GM12878 (cell line): ENCODE results near the gene C1orf174. TPM values are rescaled to one million over a fixed set of nuclear protein-coding genes. Genes with fewer than 3 reads are reported as not detected.

Experiments used
- ATAC-seq: fragments of 200-7000 bp; cut with Tn5 transposase; 3 replicates; pipeline ENCODE4 v1.9.1; 2020; ENCODE audit warnings: mild to moderate bottlenecking, moderate library complexity
- BruUV-seq: library from RNA; stranded (reverse); fragments of 400-500 nt; replicated peaks from 2 replicates; lab custom pipeline; 2021; lab: Mats Ljungman, UMichigan
- CTCF ChIA-PET: fragments of 300-600 bp; sonication (Branson Sonifier 250); formaldehyde crosslinking; extraction: SDS; loops from one replicate; lab custom pipeline; 2021; ENCODE audit warnings: inconsistent platforms; lab: Yijun Ruan, JAX
- POLR2A ChIA-PET: fragments of 350-600 bp; formaldehyde crosslinking; extraction: SDS; loops from one replicate; lab custom pipeline; 2021; ENCODE audit warnings: inconsistent platforms; lab: Charles Lee
- RAD21 ChIA-PET: fragments of 300-600 bp; sonication (Branson Sonifier 250); formaldehyde crosslinking; loops from one replicate; lab custom pipeline; 2023; ENCODE audit warnings: antibody characterized with exemption; ENCODE audit not compliant: unreplicated experiment; lab: Charles Lee
- SMC1A ChIA-PET: fragments of 300-600 bp; sonication (Branson Sonifier 250); formaldehyde crosslinking; loops from one replicate; lab custom pipeline; 2023; ENCODE audit not compliant: unreplicated experiment, uncharacterized antibody; lab: Charles Lee
- DNase-seq: peaks from one replicate; pipeline ENCODE4 v3.0.0-alpha.2; 2011; ENCODE audit warnings: low read depth, low spot score
- FAIRE-seq: peaks from 3 replicates; lab custom pipeline; 2011; peaks lifted over from hg19 to GRCh38; lab: Jason Lieb, UNC
- H2AFZ ChIP-seq: 2 replicates; pipeline ENCODE4 v1.6.0; 2011; ENCODE audit warnings: low read depth, low read length, control low read depth; ENCODE audit not compliant: control insufficient read depth
- H3K27ac ChIP-seq: 2 replicates; pipeline ENCODE4 v1.5.1; 2011; ENCODE audit warnings: control low read depth; ENCODE audit not compliant: control insufficient read depth, insufficient read depth
- H3K27me3 ChIP-seq, 2 experiments: replicated peaks in 1 of 2; 2 replicates each; pipeline versions ENCODE4 v1.6.0 to v1.6.1; 2011; ENCODE audit warnings: low read length in 1 of 2; ENCODE audit not compliant: control insufficient read depth in 2 of 2, insufficient read depth in 2 of 2
- H3K36me3 ChIP-seq, 2 experiments: 2 replicates each; pipeline ENCODE4 v1.5.1; 2011; ENCODE audit warnings: low read length in 1 of 2; ENCODE audit not compliant: control insufficient read depth in 2 of 2, insufficient read depth in 2 of 2
- H3K4me1 ChIP-seq: 2 replicates; pipeline ENCODE4 v1.6.1; 2011; ENCODE audit warnings: mild to moderate bottlenecking, low read length, moderate library complexity, mixed read lengths; ENCODE audit not compliant: control insufficient read depth, insufficient read depth
- H3K4me2 ChIP-seq: 2 replicates; pipeline ENCODE4 v1.6.0; 2011; ENCODE audit warnings: control low read depth; ENCODE audit not compliant: control insufficient read depth, insufficient read depth
- H3K4me3 ChIP-seq: fragments of 200-600 bp; sonication (generic); 2 replicates; pipeline ENCODE4 v1.5.1; 2016
- H3K79me2 ChIP-seq: 2 replicates; pipeline ENCODE4 v1.6.0; 2011; ENCODE audit warnings: low read length; ENCODE audit not compliant: control insufficient read depth, insufficient read depth
- H3K9ac ChIP-seq: 2 replicates; pipeline ENCODE4 v1.8.0; 2011; ENCODE audit warnings: low read length, control low read depth, mixed read lengths; ENCODE audit not compliant: control insufficient read depth, insufficient read depth
- H3K9me3 ChIP-seq: replicated peaks from 3 replicates; pipeline ENCODE4 v1.5.1; 2011; ENCODE audit warnings: mild to moderate bottlenecking, low read length; ENCODE audit not compliant: control insufficient read depth, insufficient read depth
- H4K20me1 ChIP-seq: 2 replicates; pipeline ENCODE4 v1.6.0; 2011; ENCODE audit not compliant: control insufficient read depth, insufficient read depth
- ATF3 ChIP-seq: IDR thresholded peaks from 2 replicates; pipeline ENCODE4 v1.6.1; 2011; ENCODE audit warnings: low read depth, mild to moderate bottlenecking, low read length, moderate library complexity, borderline replicate concordance; ENCODE audit errors: extremely low read depth
- BRCA1 ChIP-seq: IDR thresholded peaks from 2 replicates; pipeline ENCODE4 v1.6.1; 2011; ENCODE audit warnings: low read depth, low read length, improper control_type of control experiment
- CBFB ChIP-seq: IDR thresholded peaks from 2 replicates; pipeline ENCODE4 v1.6.1; 2016; ENCODE audit warnings: antibody characterized with exemption, low read depth
- CHD2 ChIP-seq: IDR thresholded peaks from 2 replicates; pipeline ENCODE4 v1.6.1; 2011; ENCODE audit warnings: low read depth, low read length, improper control_type of control experiment, borderline replicate concordance
- EP300 ChIP-seq, 2 experiments: fragments of 150-350 bp in 1 of 2; IDR thresholded peaks; 2 replicates each; pipeline ENCODE4 v1.6.1; 2011 to 2012; ENCODE audit warnings: low read depth in 2 of 2, low read length in 2 of 2, borderline replicate concordance in 1 of 2, improper control_type of control experiment in 1 of 2, inconsistent platforms in 1 of 2; ENCODE audit not compliant: control insufficient read depth in 1 of 2
- ESRRA ChIP-seq: IDR thresholded peaks from 2 replicates; pipeline ENCODE4 v1.6.1; 2012; ENCODE audit warnings: mild to moderate bottlenecking, low read length, improper control_type of control experiment
- ETV6 ChIP-seq, 2 experiments: fragments of 450-650 bp in 1 of 2; IDR thresholded peaks in 1 of 2; conservative IDR thresholded peaks in 1 of 2; 2 replicates each; pipeline ENCODE4 v1.6.1; 2014; ENCODE audit warnings: antibody characterized with exemption in 1 of 2, borderline replicate concordance in 1 of 2, low read depth in 1 of 2, mild to moderate bottlenecking in 1 of 2, moderate library complexity in 1 of 2
- FOS ChIP-seq: IDR thresholded peaks from 3 replicates; pipeline ENCODE4 v1.6.1; 2011; ENCODE audit warnings: borderline replicate concordance; ENCODE audit not compliant: insufficient read length; ENCODE audit errors: extremely low read depth
- IRF4 ChIP-seq: IDR thresholded peaks from 2 replicates; pipeline ENCODE4 v1.6.1; 2011; ENCODE audit warnings: low read depth, low read length
- PBX3 ChIP-seq: IDR thresholded peaks from 2 replicates; pipeline ENCODE4 v1.6.1; 2011; ENCODE audit warnings: mild to moderate bottlenecking, low read depth, low read length, moderate library complexity; ENCODE audit not compliant: insufficient replicate concordance
- RB1 ChIP-seq: fragments of 450-650 bp; formaldehyde crosslinking; IDR thresholded peaks from 2 replicates; pipeline ENCODE4 v1.6.1; 2017; ENCODE audit warnings: mild to moderate bottlenecking, borderline replicate concordance
- SPI1 ChIP-seq: IDR thresholded peaks from 2 replicates; pipeline ENCODE4 v1.6.1; 2011; ENCODE audit warnings: low read depth, mild to moderate bottlenecking, low read length, moderate library complexity, borderline replicate concordance; ENCODE audit not compliant: insufficient read depth
- SREBF1 ChIP-seq: IDR thresholded peaks from 2 replicates; pipeline ENCODE4 v1.6.1; 2012; ENCODE audit warnings: mild to moderate bottlenecking, low read length
- TAF1 ChIP-seq: IDR thresholded peaks from 2 replicates; pipeline ENCODE4 v1.6.1; 2011; ENCODE audit warnings: mild to moderate bottlenecking, low read depth, low read length, borderline replicate concordance
- TBL1XR1 ChIP-seq: IDR thresholded peaks from 2 replicates; pipeline ENCODE4 v1.6.1; 2012; ENCODE audit warnings: low read depth, low read length, improper control_type of control experiment
- ZBED1 ChIP-seq: IDR thresholded peaks from 2 replicates; pipeline ENCODE4 v1.6.1; 2016; ENCODE audit warnings: borderline replicate concordance
- ZBTB11 ChIP-seq: fragments of 450-650 bp; formaldehyde crosslinking; IDR thresholded peaks from 2 replicates; pipeline ENCODE4 v1.5.0; 2022; ENCODE audit warnings: mild to moderate bottlenecking, missing genetic modification characterization
- ZNF24 ChIP-seq: fragments of 450-650 bp; IDR thresholded peaks from 2 replicates; pipeline ENCODE4 v1.6.1; 2017; ENCODE audit warnings: antibody characterized with exemption, mild to moderate bottlenecking
- WGBS: methylation state at CpG from one replicate; pipeline ENCODE4 v1.1.6; 2016; ENCODE audit warnings: low lambda C conversion rate; ENCODE audit not compliant: insufficient replicate concordance, insufficient coverage; ENCODE audit errors: missing lambda C conversion rate; 5-methylcytosine and 5-hydroxymethylcytosine counted together
- in situ Hi-C: fragments of 300-500 bp; cut with MboI; formaldehyde crosslinking; loops from 9 replicates; pipeline ENCODE4 v1.14.3; 2018; ENCODE audit warnings: mixed read lengths
- intact Hi-C: fragments of 100-400 bp; cut with micrococcal nuclease; formaldehyde crosslinking; loops from one replicate; pipeline ENCODE4 v1.14.2; 2022; ENCODE audit not compliant: unreplicated experiment
- polyA plus RNA-seq, 11 experiments: library from polyadenylated mRNA; depleted of rRNA in 4 of 11; unstranded in 6 of 11; stranded (reverse) in 5 of 11; fragments of >200 nt; fragmentation: Nextera tagmentation in 4 of 11; fragmentation: Illumina TruSeq in 1 of 11; extraction: Ambion mirVana in 4 of 11; extraction: Trizol in 1 of 11; gene quantifications; 1 replicate in 1 of 11; 2 replicates in 10 of 11; pipeline versions ENCODE4 v1.2.1 to v1.2.3, GENCODE V29; 2011 to 2016; ENCODE audit warnings: inconsistent platforms in 2 of 11, missing spikeins in 2 of 11, low read depth in 1 of 11
- total RNA-seq, 4 experiments: library from RNA; depleted of rRNA in 3 of 4; stranded (reverse); fragments of >200 nt in 3 of 4; fragmentation: Illumina TruSeq in 1 of 4; extraction: Trizol in 1 of 4; gene quantifications; 2 replicates each; pipeline versions ENCODE4 v1.2.1 to v1.2.3, GENCODE V29; 2013 to 2021

Gene C1orf174
- total and polyA plus RNA-seq, 10 of the 15 experiments (the other 5 are each of a cell fraction or from before 2014, with no cell fraction given) = 17.5 to 35.4 (median 25.1) TPM

- TF ChIP-seq ATF3 (no peak), IRF4 (no peak), ETV6 (conservative IDR thresholded peaks at IDR 0.05 in 1 of 2, IDR thresholded peaks at IDR 0.05 in 1 of 2; ENCODE audit: borderline replicate concordance in 1 of 2, low read depth in 1 of 2) (no peak), ZNF24 (no peak), BRCA1 (no peak), SREBF1 (no peak)
Measured at GRCh38 chr1:3895951-3896325, 4.1 kb downstream of the C1orf174 start (continued).

- Histone ChIP-seq H3K79me2 (peaks cover 30% of the 10 kb centered on the region), H3K9ac (no peak overlapping the region), H3K27ac (no peak overlapping the region), H3K36me3 (peaks cover 2 to 6% of the 10 kb centered on the region in 2 experiments; a peak in 3 of 4 replicates), H3K27me3 (no peaks in the 10 kb centered on the region), H2AFZ (no peak overlapping the region), H3K4me1 (peaks cover 15% of the 10 kb centered on the region), H4K20me1 (no peaks in the 10 kb centered on the region), H3K4me2 (no peak overlapping the region), H3K9me3 (no peaks in the 10 kb centered on the region; the same call in 2 of the 3 replicates), H3K4me3 (no peak overlapping the region)
- ChIA-PET CTCF (interaction anchor here (0.6 kb wide), 1 partner anchor 730 kb away, joined by 3 read pairs; no protein-coding TSS in a partner anchor), SMC1A (no interaction called here), RAD21 (no interaction called here), POLR2A (no interaction called here)
- DNase-seq = no peak
- no peak for ATAC-seq
- in situ Hi-C loops = no loop called here
- intact Hi-C loops = no loop called here
- no TSS peak for BruUV-seq
- no peak for FAIRE-seq
- WGBS = 96% methylated on average over 13 of the region's 13 CpGs
- TF ChIP-seq ESRRA = no peak
- TF ChIP-seq CHD2 = no peak
- TF ChIP-seq SREBF1 = no peak
- no peak for TF ChIP-seq EP300 (IDR thresholded peaks at IDR 0.05; ENCODE audit: borderline replicate concordance in 1 of 2, control insufficient read depth in 1 of 2, low read depth in 2 of 2, low read length in 2 of 2)
- TF ChIP-seq ZBTB11 (CRISPR knock-in tag) = no peak
- no peak for TF ChIP-seq ZBED1
- no peak for TF ChIP-seq PBX3
- no peak for TF ChIP-seq CBFB
- no peak for TF ChIP-seq SPI1
- no peak for TF ChIP-seq TBL1XR1
- no peak for TF ChIP-seq RB1
- no peak for TF ChIP-seq TAF1
- no peak for TF ChIP-seq FOS
Measured at GRCh38 chr1:3895279-3895950, 4.7 kb downstream of the C1orf174 start.
